Transverse colon (tissue), 4 donors: ENCODE measurements around the gene BCAS1. TPM values are rescaled to one million over a fixed set of nuclear protein-coding genes. Genes with fewer than 3 reads are reported as not detected.

Experiments
- DNase-seq: peaks from one replicate; pipeline ENCODE4 v3.0.0-alpha.2; 2019
- H3K27ac ChIP-seq, 4 donors: fragments of 200-600 bp; sonication (generic); 2 replicates each; pipeline ENCODE4 v1.5.1; 2016 to 2018; ENCODE audit warnings: inconsistent platforms in 4 of 4
- H3K27me3 ChIP-seq: fragments of 200-600 bp; sonication (generic); 2 replicates; pipeline ENCODE4 v1.5.1; 2017; ENCODE audit warnings: inconsistent platforms
- H3K36me3 ChIP-seq, 4 donors: fragments of 200-600 bp; sonication (generic); 2 replicates each; pipeline ENCODE4 v1.5.1; 2017 to 2019; ENCODE audit warnings: inconsistent platforms in 4 of 4
- H3K4me1 ChIP-seq, 4 donors: fragments of 200-600 bp; sonication (generic); 2 replicates each; pipeline ENCODE4 v1.5.1; 2017 to 2020; ENCODE audit warnings: inconsistent platforms in 4 of 4
- H3K4me3 ChIP-seq, 4 donors: fragments of 200-600 bp; sonication (generic); 1 replicate in 1 of 4; 2 replicates in 3 of 4; pipeline versions ENCODE4 v1.5.1 to v1.6.1; 2017 to 2019; ENCODE audit warnings: inconsistent platforms in 4 of 4
- H3K9me3 ChIP-seq, 2 donors: fragments of 200-600 bp; sonication (generic); 2 replicates each; pipeline ENCODE4 v1.5.1; 2017 to 2019; ENCODE audit warnings: inconsistent platforms in 2 of 2
- CTCF ChIP-seq, 5 experiments: fragments of 200-600 bp in 3 of 5; fragments of 450-650 bp in 2 of 5; sonication (generic) in 3 of 5; IDR thresholded peaks; 1 replicate in 2 of 5; 2 replicates in 3 of 5; pipeline ENCODE4 v1.5.1; 2016 to 2017; ENCODE audit warnings: antibody characterized with exemption in 5 of 5, inconsistent platforms in 3 of 5, mild to moderate bottlenecking in 2 of 5, moderate library complexity in 1 of 5
- EP300 ChIP-seq: sonication (generic); formaldehyde crosslinking; IDR thresholded peaks from one replicate; pipeline ENCODE4 v1.6.1; 2017; ENCODE audit warnings: antibody characterized with exemption, low read depth
- POLR2A ChIP-seq: fragments of 450-650 bp; IDR thresholded peaks from one replicate; pipeline ENCODE4 v1.6.1; 2016; ENCODE audit warnings: antibody characterized with exemption, mild to moderate bottlenecking, moderate library complexity
- POLR2AphosphoS5 ChIP-seq, 3 donors: sonication (generic); formaldehyde crosslinking; IDR thresholded peaks; one replicate each; pipeline ENCODE4 v1.6.1; 2016; ENCODE audit warnings: antibody characterized with exemption in 3 of 3
- WGBS, 2 donors: methylation state at CpG; one replicate each; pipeline ENCODE4 v1.1.5; 2018; ENCODE audit warnings: low coverage in 1 of 2; 5-methylcytosine and 5-hydroxymethylcytosine counted together
- in situ Hi-C, 4 donors: fragments of 200-750 bp; cut with MboI; loops; one replicate each; pipeline versions ENCODE4 v1.15.0 to v1.15.1; 2017; ENCODE audit warnings: low sequenced_read_pairs in 3 of 4, low pct_ligation_motif_present in 1 of 4, low pct_unique_long_range_greater_than_20kb in 1 of 4
- intact Hi-C: fragments of 100-400 bp; cut with DNase I; formaldehyde crosslinking; loops from one replicate; pipeline ENCODE4 v1.15.1; 2023; ENCODE audit warnings: low total_unique reads
- total RNA-seq, 4 donors: library from RNA; depleted of rRNA; stranded (reverse); fragments of >200 nt; gene quantifications; one replicate each; pipeline ENCODE4 v1.1.0, GENCODE V29; 2016

The BCAS1 gene
- total RNA-seq, 4 donors from 2014 or later: 68.9 to 127 (median 89.0) TPM

- Histone ChIP-seq H3K27me3 (no peaks in the 10 kb centered on the region), H3K9me3 (no peaks in the 10 kb centered on the region), H3K4me3 (no peak overlapping the region), H3K4me1 (peaks cover 8 to 39% (median 34%) of the 10 kb centered on the region in 4 donors), H3K27ac (no peak overlapping the region), H3K36me3 (no peaks in the 10 kb centered on the region)
- no peak for DNase-seq
- no peak for TF ChIP-seq CTCF (IDR thresholded peaks at IDR 0.05)
- TF ChIP-seq EP300: no peak
- TF ChIP-seq POLR2A: no peak
- TF ChIP-seq POLR2AphosphoS5 (IDR thresholded peaks at IDR 0.05): no peak
- intact Hi-C loops (no loop called here), in situ Hi-C loops (loop anchor here in 1 of 4 donors (25.0 kb wide), 1 partner anchor 318 kb away; the partner anchor contains the start of gene ZNF217)
- 86 to 95% methylated on average over 9 to 13 of the region's 13 CpGs for WGBS, 2 donors
These were observed 165.2 kb downstream of the BCAS1 start for GRCh38 chr20:53905019-53905819.

GRCh38 chr20:53904261-53904660, 166.1 kb downstream of the BCAS1 start:
- Histone ChIP-seq H3K27me3 (no peaks in the 10 kb centered on the region), H3K4me3 (no peak overlapping the region), H3K27ac (no peak overlapping the region), H3K9me3 (no peaks in the 10 kb centered on the region), H3K36me3 (no peaks in the 10 kb centered on the region), H3K4me1 (peaks cover 9 to 39% (median 38%) of the 10 kb centered on the region in 4 donors)
- intact Hi-C loops (no loop called here), in situ Hi-C loops (loop anchor here in 1 of 4 donors (25.0 kb wide), 1 partner anchor 317 kb away; the partner anchor contains the start of gene ZNF217)
- DNase-seq: no peak
- TF ChIP-seq EP300: no peak
- no peak for TF ChIP-seq CTCF (IDR thresholded peaks at IDR 0.05)
- TF ChIP-seq POLR2AphosphoS5 (IDR thresholded peaks at IDR 0.05): no peak
- TF ChIP-seq POLR2A: no peak
- 96% methylated on average over 3 of the region's 3 CpGs; no CpG with 5 or more reads in 1 of the 2 donors for WGBS, 2 donors

GRCh38 chr20:53903652-53903987, 166.8 kb downstream of the BCAS1 start:
- H3K36me3 ChIP-seq: no peaks in the 10 kb centered on the region
- in situ Hi-C loops: loop anchor here in 1 of 4 donors (25.0 kb wide), 1 partner anchor 316 kb away; the partner anchor contains the start of gene ZNF217
- H3K9me3 ChIP-seq: no peaks in the 10 kb centered on the region
- no peaks in the 10 kb centered on the region for H3K27me3 ChIP-seq
- no peak overlapping the region for H3K27ac ChIP-seq
- H3K4me3 ChIP-seq: no peak overlapping the region
- H3K4me1 ChIP-seq: peaks cover 15 to 39% (median 35%) of the 10 kb centered on the region in 4 donors
- intact Hi-C loops: no loop called here
- TF ChIP-seq EP300 (no peak), POLR2A (no peak), CTCF (IDR thresholded peaks at IDR 0.05) (no peak), POLR2AphosphoS5 (IDR thresholded peaks at IDR 0.05) (no peak)
- DNase-seq: no peak
- 80% methylated on average over 2 of the region's 2 CpGs; no CpG with 5 or more reads in 1 of the 2 donors for WGBS, 2 donors

GRCh38 chr20:53902968-53903651, 167.3 kb downstream of the BCAS1 start:
- H3K27ac ChIP-seq: no peak overlapping the region
- intact Hi-C loops: no loop called here
- TF ChIP-seq EP300: no peak
- TF ChIP-seq POLR2A: no peak
- no peak for TF ChIP-seq POLR2AphosphoS5 (IDR thresholded peaks at IDR 0.05)
- no peak for TF ChIP-seq CTCF (IDR thresholded peaks at IDR 0.05)
- in situ Hi-C loops: loop anchor here in 1 of 4 donors (25.0 kb wide), 1 partner anchor 316 kb away; the partner anchor contains the start of gene ZNF217
- DNase-seq: no peak
- no peaks in the 10 kb centered on the region for H3K36me3 ChIP-seq
- no peak overlapping the region for H3K4me3 ChIP-seq
- peaks cover 15 to 39% (median 33%) of the 10 kb centered on the region in 4 donors for H3K4me1 ChIP-seq
- no peaks in the 10 kb centered on the region for H3K9me3 ChIP-seq
- H3K27me3 ChIP-seq: no peaks in the 10 kb centered on the region
- WGBS, 2 donors: 89 to 96% methylated on average over 6 to 11 of the region's 11 CpGs
